ENCODE results near the gene ANKRD9. TPM values are rescaled to one million over a fixed set of nuclear protein-coding genes. Genes with fewer than 3 reads are reported as not detected.

Gene ANKRD9
- total RNA-seq, 5 donors from 2014 or later (not counting 1 experiment from before 2014, with no cell fraction given) = 1.9 to 3.2 (median 2.4) TPM

GRCh38 chr14:102499401-102500157 is 10.0 kb downstream of the ANKRD9 start:
- Mint-ChIP-seq H3K27me3 (no peaks in the 10 kb centered on the region), H3K9me3 (no peaks in the 10 kb centered on the region), H3K27ac (peak overlapping the region in 1 of 2 donors; percentile 31), H3K4me3 (no peak overlapping the region), H3K4me1 (peaks cover 0 to 12% (median 10%) of the 10 kb centered on the region in 3 donors), H3K36me3 (peaks cover 15% of the 10 kb centered on the region)
- CTCF ChIA-PET = interaction anchor here in 1 of 2 donors (0.6 kb wide), 1 partner anchor 26 kb away, joined by 3 read pairs; no protein-coding TSS in a partner anchor
- POLR2A ChIA-PET = no interaction called here
- H3K4me3 ChIP-seq (ENCODE audit: control insufficient read depth in 1 of 2, extremely low read depth in 1 of 2, low read length in 1 of 2) = no peak overlapping the region
- no peak overlapping the region for H3K27ac ChIP-seq (ENCODE audit: low read length)
- no peaks in the 10 kb centered on the region for H3K27me3 ChIP-seq (replicated peaks in 1 of 2; ENCODE audit: control insufficient read depth in 2 of 2, extremely low read depth in 1 of 2, insufficient read depth in 2 of 2, low read length in 1 of 2)
- ATAC-seq (replicated peaks in 1 of 4) (no peak), DNase-seq (no peak)
- WGBS (ENCODE audit: insufficient coverage) = 91% methylated on average over 20 of the region's 23 CpGs
- peaks cover 7 to 10% of the 10 kb centered on the region in 2 donors for H3K36me3 ChIP-seq (ENCODE audit: control insufficient read depth in 2 of 2, extremely low read depth in 1 of 2, insufficient read depth in 1 of 2, low read length in 1 of 2)
- peaks cover 0 to 5% of the 10 kb centered on the region in 2 experiments for H3K4me1 ChIP-seq (ENCODE audit: control insufficient read depth in 1 of 2, extremely low read depth in 1 of 2, insufficient read depth in 2 of 2, low read length in 2 of 2)
- no peaks in the 10 kb centered on the region for H3K9me3 ChIP-seq

GRCh38 chr14:102498678-102499265 is 10.8 kb downstream of the ANKRD9 start:
- WGBS (ENCODE audit: insufficient coverage) = 80% methylated on average over 17 of the region's 21 CpGs
- H3K4me3 ChIP-seq (ENCODE audit: control insufficient read depth in 1 of 2, extremely low read depth in 1 of 2, low read length in 1 of 2) = no peak overlapping the region
- peaks cover 0 to 12% (median 10%) of the 10 kb centered on the region in 3 donors for H3K4me1 Mint-ChIP-seq
- H3K9me3 Mint-ChIP-seq = no peaks in the 10 kb centered on the region
- CTCF ChIA-PET = no interaction called here
- no peak overlapping the region for H3K27ac Mint-ChIP-seq
- no peaks in the 10 kb centered on the region for H3K9me3 ChIP-seq
- H3K36me3 ChIP-seq (ENCODE audit: control insufficient read depth in 2 of 2, extremely low read depth in 1 of 2, insufficient read depth in 1 of 2, low read length in 1 of 2) = peaks cover 7 to 10% of the 10 kb centered on the region in 2 donors
- peaks cover 0 to 5% of the 10 kb centered on the region in 2 experiments for H3K4me1 ChIP-seq (ENCODE audit: control insufficient read depth in 1 of 2, extremely low read depth in 1 of 2, insufficient read depth in 2 of 2, low read length in 2 of 2)
- H3K36me3 Mint-ChIP-seq = peaks cover 15% of the 10 kb centered on the region
- H3K4me3 Mint-ChIP-seq = no peak overlapping the region
- H3K27me3 Mint-ChIP-seq = no peaks in the 10 kb centered on the region
- ATAC-seq (replicated peaks in 1 of 4) (no peak), DNase-seq (no peak)
- POLR2A ChIA-PET = no interaction called here
- no peaks in the 10 kb centered on the region for H3K27me3 ChIP-seq (replicated peaks in 1 of 2; ENCODE audit: control insufficient read depth in 2 of 2, extremely low read depth in 1 of 2, insufficient read depth in 2 of 2, low read length in 1 of 2)
- no peak overlapping the region for H3K27ac ChIP-seq (ENCODE audit: low read length)

GRCh38 chr14:102497998-102498677 is 11.4 kb downstream of the ANKRD9 start:
- Histone ChIP-seq H3K27ac (ENCODE audit: low read length) (no peak overlapping the region), H3K4me1 (ENCODE audit: control insufficient read depth in 1 of 2, extremely low read depth in 1 of 2, insufficient read depth in 2 of 2, low read length in 2 of 2) (peaks cover 0 to 5% of the 10 kb centered on the region in 2 experiments), H3K9me3 (no peaks in the 10 kb centered on the region), H3K27me3 (replicated peaks in 1 of 2; ENCODE audit: control insufficient read depth in 2 of 2, extremely low read depth in 1 of 2, insufficient read depth in 2 of 2, low read length in 1 of 2) (no peaks in the 10 kb centered on the region), H3K4me3 (ENCODE audit: control insufficient read depth in 1 of 2, extremely low read depth in 1 of 2, low read length in 1 of 2) (no peak overlapping the region), H3K36me3 (ENCODE audit: control insufficient read depth in 2 of 2, extremely low read depth in 1 of 2, insufficient read depth in 1 of 2, low read length in 1 of 2) (peaks cover 7 to 10% of the 10 kb centered on the region in 2 donors)
- no peak for ATAC-seq (replicated peaks in 1 of 4)
- Mint-ChIP-seq H3K9me3 (no peaks in the 10 kb centered on the region), H3K27ac (no peak overlapping the region), H3K4me3 (no peak overlapping the region), H3K36me3 (peaks cover 15% of the 10 kb centered on the region), H3K4me1 (peaks cover 0 to 12% (median 10%) of the 10 kb centered on the region in 3 donors), H3K27me3 (no peaks in the 10 kb centered on the region)
- ChIA-PET CTCF (no interaction called here), POLR2A (interaction anchor here in 1 of 2 donors (0.5 kb wide), 1 partner anchor 10 kb away, joined by 3 read pairs; no protein-coding TSS in a partner anchor)
- 91% methylated on average over 26 of the region's 30 CpGs for WGBS (ENCODE audit: insufficient coverage)
- DNase-seq = no peak

- 96% methylated on average over 35 of the region's 42 CpGs for WGBS (ENCODE audit: insufficient coverage)
- peaks cover 0 to 5% of the 10 kb centered on the region in 2 experiments for H3K4me1 ChIP-seq (ENCODE audit: control insufficient read depth in 1 of 2, extremely low read depth in 1 of 2, insufficient read depth in 2 of 2, low read length in 2 of 2)
- peaks cover 7 to 10% of the 10 kb centered on the region in 2 donors for H3K36me3 ChIP-seq (ENCODE audit: control insufficient read depth in 2 of 2, extremely low read depth in 1 of 2, insufficient read depth in 1 of 2, low read length in 1 of 2)
- no peak overlapping the region for H3K4me3 ChIP-seq (ENCODE audit: control insufficient read depth in 1 of 2, extremely low read depth in 1 of 2, low read length in 1 of 2)
- H3K27me3 ChIP-seq (replicated peaks in 1 of 2; ENCODE audit: control insufficient read depth in 2 of 2, extremely low read depth in 1 of 2, insufficient read depth in 2 of 2, low read length in 1 of 2) = no peaks in the 10 kb centered on the region
- Mint-ChIP-seq H3K4me3 (no peak overlapping the region), H3K36me3 (peaks cover 15% of the 10 kb centered on the region), H3K4me1 (peaks cover 0 to 12% (median 10%) of the 10 kb centered on the region in 3 donors), H3K27ac (no peak overlapping the region), H3K9me3 (no peaks in the 10 kb centered on the region), H3K27me3 (no peaks in the 10 kb centered on the region)
- H3K9me3 ChIP-seq = no peaks in the 10 kb centered on the region
- CTCF ChIA-PET = no interaction called here
- no peak for ATAC-seq (replicated peaks in 1 of 4)
- no peak for DNase-seq
- POLR2A ChIA-PET = no interaction called here
- H3K27ac ChIP-seq (ENCODE audit: low read length) = no peak overlapping the region
Observed at GRCh38 chr14:102496958-102497744, 12.4 kb downstream of the ANKRD9 start.

- no peaks in the 10 kb centered on the region for H3K27me3 ChIP-seq (replicated peaks in 1 of 2; ENCODE audit: control insufficient read depth in 2 of 2, extremely low read depth in 1 of 2, insufficient read depth in 2 of 2, low read length in 1 of 2)
- peaks cover 15% of the 10 kb centered on the region for H3K36me3 Mint-ChIP-seq
- no peak overlapping the region for H3K27ac ChIP-seq (ENCODE audit: low read length)
- DNase-seq (no peak), ATAC-seq (replicated peaks in 1 of 4) (no peak)
- peaks cover 0 to 12% (median 10%) of the 10 kb centered on the region in 3 donors for H3K4me1 Mint-ChIP-seq
- H3K36me3 ChIP-seq (ENCODE audit: control insufficient read depth in 2 of 2, extremely low read depth in 1 of 2, insufficient read depth in 1 of 2, low read length in 1 of 2) = peaks cover 3 to 10% of the 10 kb centered on the region in 2 donors
- peaks cover 0 to 5% of the 10 kb centered on the region in 2 experiments for H3K4me1 ChIP-seq (ENCODE audit: control insufficient read depth in 1 of 2, extremely low read depth in 1 of 2, insufficient read depth in 2 of 2, low read length in 2 of 2)
- H3K9me3 ChIP-seq = no peaks in the 10 kb centered on the region
- no peaks in the 10 kb centered on the region for H3K27me3 Mint-ChIP-seq
- H3K9me3 Mint-ChIP-seq = no peaks in the 10 kb centered on the region
- ChIA-PET CTCF (no interaction called here), POLR2A (no interaction called here)
- no peak overlapping the region for H3K4me3 Mint-ChIP-seq
- no peak overlapping the region for H3K4me3 ChIP-seq (ENCODE audit: control insufficient read depth in 1 of 2, extremely low read depth in 1 of 2, low read length in 1 of 2)
- H3K27ac Mint-ChIP-seq = no peak overlapping the region
- WGBS (ENCODE audit: insufficient coverage) = 90% methylated on average over 11 of the region's 11 CpGs
Observed at GRCh38 chr14:102496331-102496691, 13.3 kb downstream of the ANKRD9 start.

Measured in T-cell (primary cell).